SH-SY5Y (cell line): ENCODE measurements around the gene PDZD2.

ENCODE experiments used
- GATA2 ChIP-seq: IDR thresholded peaks from 2 replicates; pipeline ENCODE4 v1.6.1; 2011; ENCODE audit warnings: mild to moderate bottlenecking, low read depth, low read length
- GATA3 ChIP-seq: IDR thresholded peaks from 2 replicates; pipeline ENCODE4 v1.6.1; 2011; ENCODE audit warnings: low read depth, mild to moderate bottlenecking, low read length, moderate library complexity

The PDZD2 gene

DNA sequence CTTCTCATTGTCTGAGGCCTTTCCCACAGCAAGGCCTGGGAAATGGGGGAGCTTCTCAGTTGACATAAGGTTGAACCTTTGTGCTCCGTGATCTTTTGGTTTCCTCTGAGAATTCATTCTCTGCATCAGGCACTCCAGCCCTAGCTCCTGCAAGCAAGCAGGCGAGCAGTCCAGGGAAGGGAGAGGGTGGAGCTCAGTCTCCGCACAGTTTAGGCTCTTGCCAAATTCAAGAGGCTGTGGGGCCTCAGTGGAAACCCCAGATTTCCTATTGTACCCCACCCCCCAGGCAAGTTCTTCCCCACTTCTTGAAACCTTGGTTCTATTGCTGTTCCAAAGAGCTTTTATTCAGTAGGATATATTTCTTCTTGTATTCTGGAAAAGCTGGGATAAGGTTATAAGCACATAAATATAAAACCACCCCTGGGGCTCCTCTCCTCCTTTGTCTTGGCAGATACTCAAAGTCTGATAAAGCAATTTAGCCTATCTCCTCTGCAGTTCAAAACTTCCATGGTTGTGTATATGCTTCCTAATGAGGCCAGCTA lies 147.2 kb downstream of the PDZD2 start:
- TF ChIP-seq GATA2 (no peak), GATA3 (no peak)

DNA sequence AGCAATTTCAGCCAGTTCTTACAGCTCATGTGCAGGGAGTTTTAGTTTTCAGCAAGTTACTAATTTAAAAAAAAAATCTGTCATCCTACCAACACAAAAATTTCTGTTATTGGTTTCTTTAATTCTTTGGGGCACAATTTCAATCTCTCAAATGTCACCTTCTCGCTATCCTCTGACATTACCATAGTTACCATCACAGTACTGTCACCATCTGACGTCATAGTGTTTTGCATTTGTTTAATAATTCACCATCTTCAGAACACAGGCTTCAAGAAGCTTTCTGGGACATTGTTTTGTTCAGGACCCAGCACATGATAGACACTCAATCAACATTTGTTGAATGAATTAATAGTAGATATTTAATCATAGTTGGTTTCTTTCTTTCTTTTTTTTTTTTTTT lies 155.1 kb downstream of the PDZD2 start:
- TF ChIP-seq GATA3 (no peak), GATA2 (no peak)

DNA sequence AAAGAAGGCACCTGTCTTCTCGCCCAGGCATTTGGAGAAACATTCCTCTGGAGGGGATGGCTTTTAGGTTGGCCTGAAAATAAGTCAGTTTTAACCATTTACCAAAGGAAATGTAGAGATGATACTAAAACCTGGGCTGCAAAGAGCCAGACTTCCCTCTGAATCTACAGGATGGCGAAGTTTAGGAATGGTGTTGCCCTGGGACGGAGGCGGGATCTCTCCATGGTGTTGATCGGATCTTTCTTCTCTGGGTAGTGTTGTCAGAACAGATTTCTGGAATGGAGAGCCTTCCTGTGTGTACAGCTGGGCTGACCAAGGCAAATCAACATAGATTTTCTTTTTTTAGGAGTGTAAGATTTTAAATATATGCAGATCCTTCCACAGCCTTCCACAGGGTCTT lies 159.2 kb downstream of the PDZD2 start:
- TF ChIP-seq GATA3 = no peak
- TF ChIP-seq GATA2 = no peak

DNA sequence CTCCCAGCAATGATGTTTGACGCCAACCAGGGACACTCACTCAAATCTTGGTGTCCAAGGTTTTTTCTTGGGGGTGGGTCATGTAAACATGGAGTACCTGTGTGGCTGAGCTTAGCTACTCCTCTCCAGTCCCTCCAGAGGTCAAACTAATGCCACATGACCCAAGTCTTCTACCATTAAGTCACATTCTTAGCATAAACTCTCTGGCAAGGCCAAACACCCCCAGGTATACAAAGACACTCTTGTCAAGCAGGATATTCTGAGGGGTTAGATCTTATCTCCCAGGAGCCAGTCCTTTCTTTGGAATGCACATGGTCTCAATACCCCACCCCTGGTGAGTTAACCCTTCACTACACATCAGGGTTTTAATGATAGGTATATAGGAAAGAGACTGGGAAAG lies 161.4 kb downstream of the PDZD2 start:
- TF ChIP-seq GATA3 (no peak), GATA2 (no peak)

DNA sequence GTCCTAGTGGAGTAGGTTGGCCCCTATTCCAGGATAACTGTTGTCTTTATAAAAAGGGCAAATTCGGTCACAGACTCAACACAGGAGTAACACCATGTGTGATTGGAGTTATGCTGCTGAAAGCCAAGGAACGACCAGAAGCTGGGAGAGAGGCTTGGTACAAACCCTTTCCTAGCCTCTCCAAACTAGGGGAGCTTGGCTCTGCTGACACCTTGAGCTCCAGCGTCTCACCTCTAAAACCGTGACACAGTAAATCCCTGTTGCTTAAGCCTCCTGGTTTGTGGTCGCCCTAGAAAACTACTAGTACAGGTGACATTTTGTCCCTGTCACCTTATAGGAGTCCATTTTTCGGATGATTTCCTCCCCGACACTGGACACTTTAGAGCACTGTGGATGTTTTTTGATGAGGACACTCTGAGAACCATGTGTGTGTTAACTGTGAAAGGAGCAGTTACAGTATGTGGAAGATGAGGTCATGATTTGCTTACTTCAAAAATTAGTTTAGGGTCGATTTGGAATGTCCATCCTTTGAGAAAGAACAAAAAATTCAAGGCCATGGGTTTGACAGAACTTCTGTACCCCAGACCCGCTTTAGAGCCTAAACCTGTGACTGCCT lies 167.0 kb downstream of the PDZD2 start:
- no peak for TF ChIP-seq GATA2
- TF ChIP-seq GATA3 = no peak

DNA sequence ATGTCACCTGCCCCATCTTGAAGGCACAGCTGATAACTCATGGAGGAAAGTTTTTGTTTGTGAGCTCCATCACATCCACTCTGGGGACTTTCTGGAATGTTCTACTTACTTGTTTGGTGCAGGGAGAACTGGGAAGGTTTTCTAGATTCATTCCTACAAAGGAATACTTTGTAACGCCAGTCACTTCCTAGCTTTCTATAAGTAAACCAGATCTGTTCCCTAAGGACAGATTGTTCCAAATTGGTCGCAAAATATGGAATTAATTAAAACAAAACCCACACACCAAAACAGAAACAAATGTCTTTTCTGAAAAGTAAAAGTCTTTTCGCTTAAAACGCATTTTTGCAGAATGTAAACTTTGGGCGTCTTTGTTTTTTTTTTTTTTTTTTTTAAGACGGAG lies 167.6 kb downstream of the PDZD2 start:
- TF ChIP-seq GATA3 = no peak
- no peak for TF ChIP-seq GATA2

DNA sequence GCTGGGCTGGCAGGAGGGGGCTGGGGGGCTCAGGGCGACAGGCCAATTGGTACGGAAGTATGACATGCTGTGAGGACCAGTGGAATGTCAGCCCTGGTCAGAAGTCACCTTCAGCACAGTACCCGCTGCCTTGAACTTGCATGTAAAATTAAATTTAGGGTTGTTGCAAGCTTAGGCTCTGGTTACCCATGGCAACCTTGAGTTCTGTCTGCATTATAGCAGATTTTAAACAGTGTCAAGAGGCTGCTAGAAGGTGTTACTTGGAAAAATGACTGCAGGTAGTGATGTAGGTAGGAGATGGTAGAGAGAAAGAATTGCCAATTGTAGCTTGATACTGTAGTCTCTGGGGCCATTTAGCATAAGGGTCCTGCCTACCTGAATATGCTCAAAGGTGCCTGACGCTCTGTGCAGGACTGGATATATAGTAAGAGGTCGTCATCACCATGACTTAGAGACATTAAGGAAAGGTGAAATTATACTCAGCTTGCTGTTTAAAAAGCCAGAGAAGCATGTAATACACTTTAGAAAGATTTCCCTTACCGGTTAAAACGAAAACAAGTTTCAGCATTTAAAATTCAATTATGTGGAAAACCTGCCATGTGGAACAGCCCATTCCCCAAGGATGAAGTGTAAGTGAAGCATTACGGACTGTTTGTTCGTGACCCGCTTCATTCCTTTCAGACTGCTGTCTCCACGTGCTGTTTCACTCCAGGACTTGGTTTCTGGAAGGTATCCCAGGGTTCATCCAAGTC lies 169.0 kb downstream of the PDZD2 start:
- no peak for TF ChIP-seq GATA2
- TF ChIP-seq GATA3 = no peak

DNA sequence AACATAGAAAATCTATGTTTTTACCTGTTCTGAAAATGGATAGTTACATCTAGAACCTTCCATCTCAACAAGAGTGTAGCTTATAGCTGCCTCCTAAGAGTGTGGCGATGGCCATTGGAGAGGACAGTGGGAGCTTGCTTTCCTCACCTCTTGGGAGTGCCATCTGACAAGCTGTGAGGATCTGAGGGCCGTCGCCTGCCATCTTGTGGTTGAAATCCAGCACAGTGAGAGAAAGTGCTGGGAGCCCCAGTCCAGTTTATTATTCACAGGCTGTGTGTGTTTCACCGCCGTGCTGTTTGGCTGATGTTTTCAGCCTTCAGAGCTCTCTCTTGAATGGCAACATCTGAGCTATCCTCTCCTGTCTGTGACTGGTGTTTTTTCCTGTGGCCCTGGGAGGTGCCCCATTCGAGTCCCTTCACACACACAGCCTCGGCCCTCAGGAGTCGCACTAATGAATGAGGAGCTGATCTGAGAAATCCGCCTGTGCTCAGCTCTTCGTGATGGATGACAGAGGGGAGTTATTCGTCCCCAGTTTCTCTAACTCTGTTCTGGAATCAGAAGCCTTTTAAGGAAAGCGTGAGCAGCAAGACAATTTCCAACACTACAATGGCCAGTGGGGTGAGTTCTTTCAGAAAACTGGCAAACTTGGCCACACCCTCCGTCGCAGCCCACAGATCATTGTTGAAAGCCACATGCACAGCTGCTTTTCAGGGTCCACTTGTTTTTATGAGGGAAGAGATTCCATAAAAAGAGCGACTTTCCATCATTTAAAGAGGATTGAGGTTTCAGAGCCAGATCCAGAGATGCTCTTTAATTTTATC lies 170.3 kb downstream of the PDZD2 start:
- TF ChIP-seq GATA3 (no peak), GATA2 (no peak)

DNA sequence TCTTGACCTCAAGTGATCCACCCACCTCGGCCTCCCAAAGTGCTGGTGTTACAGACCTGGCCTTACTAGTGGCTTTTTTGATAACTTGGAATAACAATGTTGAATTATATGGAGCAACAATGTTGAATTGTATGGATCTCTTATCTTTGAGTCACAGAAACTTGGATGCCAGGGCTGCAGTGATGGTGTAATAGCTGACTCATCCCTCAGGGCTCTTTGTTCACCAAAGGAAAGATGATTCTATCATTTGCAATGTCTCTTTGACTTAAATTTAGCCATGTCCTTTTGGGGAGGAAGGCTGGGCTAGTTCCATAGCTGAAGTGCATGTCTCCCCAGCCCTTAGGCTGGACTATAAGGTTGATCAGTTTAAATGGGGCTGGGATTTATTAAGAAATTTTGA lies 172.3 kb downstream of the PDZD2 start:
- TF ChIP-seq GATA2 = no peak
- no peak for TF ChIP-seq GATA3

DNA sequence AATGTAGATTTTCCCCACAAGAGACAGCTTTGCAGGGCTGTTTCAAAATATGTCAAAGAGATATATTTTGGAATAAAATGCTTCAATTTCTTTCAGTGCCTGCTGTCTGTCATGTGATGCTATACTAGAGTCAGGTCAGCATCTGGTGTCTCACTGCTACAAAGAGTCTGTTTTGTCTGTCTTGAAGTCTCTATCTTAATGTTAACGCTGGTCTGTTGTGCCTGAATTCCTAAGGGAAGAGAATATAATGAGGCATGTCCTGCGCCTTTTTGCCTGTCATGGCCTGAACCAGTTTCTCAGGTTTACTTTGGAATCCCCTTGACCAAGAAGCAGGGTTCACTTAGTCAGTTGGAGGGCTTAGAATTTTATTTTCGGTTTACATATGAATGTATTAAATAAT lies 176.4 kb downstream of the PDZD2 start:
- TF ChIP-seq GATA3 = no peak

DNA sequence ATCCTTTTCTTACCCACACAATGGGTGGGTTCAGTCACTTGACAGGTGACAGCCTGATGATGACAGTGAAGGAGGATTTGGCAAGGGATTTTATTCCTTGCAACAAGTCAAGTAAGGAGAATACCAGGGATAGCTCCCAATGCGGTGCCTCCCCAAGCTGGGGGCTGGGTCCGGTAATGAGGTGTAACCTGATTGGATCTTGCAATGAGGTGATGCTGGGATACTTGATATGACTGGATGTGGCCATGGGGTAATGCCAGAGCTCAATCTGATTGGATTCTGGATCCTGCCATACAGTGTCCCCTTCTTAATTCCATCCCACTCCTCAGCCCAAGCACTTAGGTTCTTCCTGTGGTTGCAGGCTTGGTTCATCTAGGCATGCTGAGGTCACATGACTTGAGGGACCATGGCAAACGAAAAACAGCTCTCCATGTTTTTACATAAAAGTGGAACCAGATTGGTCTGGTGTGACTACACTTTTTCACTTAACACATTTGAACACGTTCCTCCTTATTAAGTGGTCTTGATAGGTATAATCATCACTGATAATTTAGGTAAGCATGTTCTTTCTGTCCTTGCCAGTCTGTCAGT lies 181.1 kb downstream of the PDZD2 start:
- TF ChIP-seq GATA2 = no peak
- no peak for TF ChIP-seq GATA3

DNA sequence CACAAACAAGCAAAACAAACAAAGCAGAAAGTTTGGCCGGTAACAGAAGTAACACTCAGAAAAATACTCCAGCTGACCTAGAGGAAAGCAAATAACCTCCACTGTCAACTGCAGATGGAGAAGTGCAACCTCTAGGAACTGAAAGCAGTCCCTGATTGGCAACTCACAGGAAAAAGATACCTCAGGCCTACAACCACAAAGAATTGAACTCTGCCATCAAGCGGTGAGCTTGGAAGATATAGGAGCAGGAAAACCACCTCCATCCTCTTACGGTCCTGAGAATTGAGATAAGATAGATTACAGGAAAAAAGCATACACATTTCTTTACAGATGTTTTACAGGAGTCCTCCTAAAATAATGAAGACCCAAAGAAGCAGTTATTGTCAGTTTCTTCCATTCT lies 184.5 kb downstream of the PDZD2 start:
- TF ChIP-seq GATA2 (no peak), GATA3 (no peak)

DNA sequence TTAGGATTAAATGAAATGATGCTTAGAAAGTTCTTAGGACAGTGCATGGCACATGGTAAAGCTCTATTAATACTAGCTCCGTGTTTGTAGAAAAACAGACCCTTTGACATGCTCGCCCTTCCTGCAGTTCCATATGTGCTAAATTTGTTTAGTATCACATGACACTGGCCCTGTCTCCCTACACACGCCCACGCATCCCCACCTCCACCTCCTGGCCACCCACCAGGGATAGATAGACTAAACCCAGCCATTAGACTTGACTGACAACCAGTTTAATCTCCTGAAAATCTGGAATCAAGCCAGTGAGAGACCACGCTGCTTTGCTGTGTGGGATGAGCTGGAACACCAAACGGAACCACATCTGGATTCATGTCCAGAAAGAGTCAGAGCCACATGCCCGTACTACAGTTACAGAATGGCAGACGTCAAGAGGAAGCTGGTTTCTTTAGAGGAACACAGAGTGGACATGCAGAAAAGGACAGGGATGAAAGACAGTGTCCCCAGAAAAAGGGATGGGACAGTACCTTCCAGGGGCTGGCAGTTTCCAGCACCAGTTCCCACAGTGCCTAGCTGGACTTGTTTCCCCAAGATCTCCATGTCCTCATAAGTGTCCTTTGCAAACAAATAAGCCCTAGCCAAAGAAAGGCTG lies 186.1 kb downstream of the PDZD2 start:
- TF ChIP-seq GATA3 (no peak), GATA2 (no peak)
